ENCODE data around the gene RTKN. TPM values are rescaled to one million over a fixed set of nuclear protein-coding genes. Genes with fewer than 3 reads are reported as not detected.

RTKN gene
- polyA plus RNA-seq, 2 of the 4 experiments (the other 2 are of a cell fraction), result 15.1 to 20.1 TPM

- 81% methylated on average over 4 of the region's 4 CpGs for WGBS (ENCODE audit: missing lambda C conversion rate)
Measured at GRCh38 chr2:74462786-74463105, 21.0 kb upstream of the RTKN start.

GRCh38 chr2:74462054-74462785, 20.5 kb upstream of the RTKN start:
- H3K9me3 ChIP-seq, result no peaks in the 10 kb centered on the region
- peaks cover 18% of the 10 kb centered on the region for H3K4me1 ChIP-seq
- H3K4me3 ChIP-seq, result no peak overlapping the region
- POLR2A ChIA-PET, result interaction anchor here (0.9 kb wide), 1 partner anchor 10 kb away, joined by 4 read pairs; the partner anchor contains the start of gene MRPL53
- TF ChIP-seq NR3C1 (IDR thresholded peaks at IDR 0.05) (no peak), FOSB (CRISPR knock-in tag; IDR thresholded peaks at IDR 0.05) (no peak), REST (IDR thresholded peaks at IDR 0.05) (no peak), ESRRA (IDR thresholded peaks at IDR 0.05; ENCODE audit: borderline replicate concordance, low read length) (no peak), RARB (CRISPR knock-in tag; IDR thresholded peaks at IDR 0.05) (no peak)
- DNase-seq (ENCODE audit: low read depth in 1 of 2, low spot score in 1 of 2), result no peak
- no peak for FAIRE-seq
- H3K27ac ChIP-seq, result no peak overlapping the region
- no peak for ATAC-seq
- WGBS (ENCODE audit: missing lambda C conversion rate), result 91% methylated on average over 20 of the region's 20 CpGs
- CTCF ChIA-PET, result interaction anchor here (0.7 to 2.7 kb wide), 11 partner anchors 7 to 126 kb away, joined by 3 to 8 read pairs (median 4); partner anchors contain the start of genes MRPL53 and PCGF1
- no peak overlapping the region for H3K4me2 ChIP-seq

More at GRCh38 chr2:74462786-74463105, 21.0 kb upstream of the RTKN start:
- ATAC-seq (no peak), DNase-seq (ENCODE audit: low read depth in 1 of 2, low spot score in 1 of 2) (no peak), FAIRE-seq (no peak)
- Histone ChIP-seq H3K4me2 (no peak overlapping the region), H3K4me3 (no peak overlapping the region), H3K27ac (no peak overlapping the region), H3K9me3 (no peaks in the 10 kb centered on the region), H3K4me1 (peaks cover 18% of the 10 kb centered on the region)
- CTCF ChIA-PET, result interaction anchor here (0.9 to 2.7 kb wide), 3 partner anchors 10 to 124 kb away, joined by 4 to 8 read pairs (median 4); partner anchors contain the start of genes MRPL53 and PCGF1
- no peak for TF ChIP-seq ESRRA (IDR thresholded peaks at IDR 0.05; ENCODE audit: borderline replicate concordance, low read length)
- TF ChIP-seq RCOR1 (IDR thresholded peaks at IDR 0.05; ENCODE audit: low read depth, low read length), result no peak
- TF ChIP-seq HOXB5 (CRISPR knock-in tag; IDR thresholded peaks at IDR 0.05), result no peak
- no peak for TF ChIP-seq MAX (IDR thresholded peaks at IDR 0.05)
- no peak for TF ChIP-seq NR3C1 (IDR thresholded peaks at IDR 0.05)
- POLR2A ChIA-PET, result no interaction called here

GRCh38 chr2:74461187-74462053, 19.7 kb upstream of the RTKN start:
- 90% methylated on average over 18 of the region's 27 CpGs for WGBS (ENCODE audit: missing lambda C conversion rate)
- no peak overlapping the region for H3K4me3 ChIP-seq
- H3K4me1 ChIP-seq, result peaks cover 25% of the 10 kb centered on the region
- TF ChIP-seq PBX3 (IDR thresholded peaks at IDR 0.05) (0 out of 2 replicates have a peak, but pooled peaks have one; percentile 21), CEBPB (IDR thresholded peaks at IDR 0.05) (no peak), NFE2L2 (conservative IDR thresholded peaks at IDR 0.05; ENCODE audit: low read length) (no peak), JUNB (IDR thresholded peaks at IDR 0.05) (no peak), CTCF (IDR thresholded peaks at IDR 0.05) (peak; percentile 26; the same call in 2 of the 3 replicates), RAD21 (conservative IDR thresholded peaks at IDR 0.05 in 1 of 2, IDR thresholded peaks at IDR 0.05 in 1 of 2) (peak in 1 of 2 experiments; percentile 33; a peak in 1 of 5 replicates), HOXB5 (CRISPR knock-in tag; IDR thresholded peaks at IDR 0.05) (no peak), KDM5A (IDR thresholded peaks at IDR 0.05) (no peak), RARB (CRISPR knock-in tag; IDR thresholded peaks at IDR 0.05) (0 out of 2 replicates have a peak, but pooled peaks have one; percentile 22)
- no peak overlapping the region for H3K27ac ChIP-seq
- no peak overlapping the region for H3K4me2 ChIP-seq
- CTCF ChIA-PET, result interaction anchor here (0.7 to 2.7 kb wide), 10 partner anchors 8 to 127 kb away, joined by 3 to 8 read pairs (median 4); partner anchors contain the start of gene PCGF1
- FAIRE-seq (no peak), DNase-seq (ENCODE audit: low read depth in 1 of 2, low spot score in 1 of 2) (peak in 1 of 2 experiments; percentile 47), ATAC-seq (no peak)
- no peaks in the 10 kb centered on the region for H3K9me3 ChIP-seq
- POLR2A ChIA-PET, result interaction anchor here (0.9 kb wide), 1 partner anchor 11 kb away, joined by 4 read pairs; the partner anchor contains the start of gene MRPL53

All from A549 (cell line).